Neural cell (in vitro differentiated cells): ENCODE results near the gene PYDC1. TPM values are rescaled to one million over a fixed set of nuclear protein-coding genes. Genes with fewer than 3 reads are reported as not detected.

ENCODE experiments used
- H2AFZ ChIP-seq: fragments of 200-600, 300-800 bp; sonication (generic), shearing (Covaris generic); 2 replicates; pipeline ENCODE4 v1.6.0; 2014; ENCODE audit warnings: low read depth, mild to moderate bottlenecking, antibody characterized with exemption, low read length, moderate library complexity
- H3F3A ChIP-seq: fragments of 200-600 bp; shearing (Covaris generic); 2 replicates; pipeline ENCODE4 v1.6.1; 2016; ENCODE audit warnings: mild to moderate bottlenecking, moderate library complexity, mixed read lengths, antibody characterized with exemption, low read length; ENCODE audit not compliant: insufficient read depth, poor library complexity, severe bottlenecking
- H3K27ac ChIP-seq: fragments of 200-600, 300-800 bp; sonication (generic), shearing (Covaris generic); 2 replicates; pipeline ENCODE4 v1.5.1; 2014; ENCODE audit warnings: mild to moderate bottlenecking, low read length, moderate library complexity
- H3K27me3 ChIP-seq: fragments of 300-800, 200-600 bp; sonication (generic), shearing (Covaris generic); 2 replicates; pipeline ENCODE4 v1.6.0; 2014; ENCODE audit warnings: mild to moderate bottlenecking, low read depth, low read length, moderate library complexity; ENCODE audit not compliant: insufficient read depth
- H3K36me3 ChIP-seq: fragments of 300-800, 200-600 bp; sonication (generic), shearing (Covaris generic); 2 replicates; pipeline ENCODE4 v1.5.1; 2014; ENCODE audit warnings: mild to moderate bottlenecking, antibody characterized with exemption, low read length, moderate library complexity; ENCODE audit not compliant: insufficient read depth
- H3K4me2 ChIP-seq: fragments of 300-800, 200-600 bp; sonication (generic), shearing (Covaris generic); 2 replicates; pipeline ENCODE4 v1.6.0; 2014; ENCODE audit warnings: mild to moderate bottlenecking, low read length
- H3K4me3 ChIP-seq: fragments of 300-800, 200-600 bp; sonication (generic), shearing (Covaris generic); 2 replicates; pipeline ENCODE4 v1.5.1; 2014; ENCODE audit warnings: mild to moderate bottlenecking, low read length, moderate library complexity
- H3K79me2 ChIP-seq: fragments of 200-600 bp; shearing (Covaris generic); replicated peaks from 2 replicates; pipeline ENCODE4 v1.6.0; 2014; ENCODE audit warnings: mild to moderate bottlenecking, low read length, moderate library complexity; ENCODE audit not compliant: insufficient read depth
- H3K9ac ChIP-seq: fragments of 300-800, 200-600 bp; sonication (generic), shearing (Covaris generic); 2 replicates; pipeline ENCODE4 v1.6.1; 2016; ENCODE audit warnings: mild to moderate bottlenecking, low read length, mixed read lengths
- H3K9me2 ChIP-seq: fragments of 200-600 bp; shearing (Covaris generic); 2 replicates; pipeline ENCODE4 v1.6.1; 2016; ENCODE audit warnings: mild to moderate bottlenecking, low read length, mixed read lengths; ENCODE audit not compliant: insufficient read depth
- H3K9me3 ChIP-seq: fragments of 200-600, 300-800 bp; sonication (generic), shearing (Covaris generic); 2 replicates; pipeline ENCODE4 v1.6.1; 2016; ENCODE audit warnings: mild to moderate bottlenecking, mixed run types, low read length, moderate library complexity, mixed read lengths
- H4K20me1 ChIP-seq: fragments of 200-600 bp; shearing (Covaris generic); 2 replicates; pipeline ENCODE4 v1.6.1; 2016; ENCODE audit warnings: mild to moderate bottlenecking, mixed run types; ENCODE audit not compliant: insufficient read depth
- CTCF ChIP-seq: fragments of 450-650 bp; IDR thresholded peaks from 2 replicates; pipeline ENCODE4 v1.5.1; 2014; ENCODE audit warnings: antibody characterized with exemption, mild to moderate bottlenecking, moderate library complexity; ENCODE audit not compliant: poor library complexity, severe bottlenecking
- EP300 ChIP-seq: fragments of 450-650 bp; conservative IDR thresholded peaks from 2 replicates; pipeline ENCODE4 v1.6.1; 2014; ENCODE audit warnings: antibody characterized with exemption, mild to moderate bottlenecking, moderate library complexity; ENCODE audit not compliant: poor library complexity, severe bottlenecking
- EZH2 ChIP-seq: fragments of 200-600, 300-800 bp; shearing (Covaris generic), sonication (generic); IDR thresholded peaks from 2 replicates; pipeline ENCODE4 v1.6.1; 2014; ENCODE audit warnings: antibody characterized with exemption, low read length, borderline replicate concordance, mild to moderate bottlenecking; ENCODE audit not compliant: insufficient read depth, poor library complexity, severe bottlenecking
- MXI1 ChIP-seq: fragments of 450-650 bp; conservative IDR thresholded peaks from 2 replicates; pipeline ENCODE4 v1.6.1; 2014; ENCODE audit warnings: antibody characterized with exemption, mild to moderate bottlenecking; ENCODE audit not compliant: poor library complexity, severe bottlenecking
- POLR2AphosphoS5 ChIP-seq: IDR thresholded peaks from 2 replicates; pipeline ENCODE4 v1.6.1; 2012
- RAD21 ChIP-seq: fragments of 450-650 bp; conservative IDR thresholded peaks from 2 replicates; pipeline ENCODE4 v1.6.1; 2014; ENCODE audit warnings: antibody characterized with exemption, mild to moderate bottlenecking, moderate library complexity
- REST ChIP-seq: IDR thresholded peaks from 2 replicates; pipeline ENCODE4 v1.6.1; 2012; ENCODE audit warnings: borderline replicate concordance
- SMC3 ChIP-seq: fragments of 450-650 bp; conservative IDR thresholded peaks from 2 replicates; pipeline ENCODE4 v1.6.1; 2014; ENCODE audit warnings: antibody characterized with exemption, mild to moderate bottlenecking, moderate library complexity; ENCODE audit not compliant: poor library complexity
- TAF1 ChIP-seq: IDR thresholded peaks from 2 replicates; pipeline ENCODE4 v1.6.1; 2012; ENCODE audit warnings: low read depth
- polyA plus RNA-seq: library from polyadenylated mRNA; depleted of rRNA; stranded (reverse); fragments of >200 nt; gene quantifications from 2 replicates; pipeline ENCODE4 v1.2.3, GENCODE V29; 2014

PYDC1 gene
- polyA plus RNA-seq, 1 donor from 2014 or later, result not detected

- Histone ChIP-seq H3K9me3 (no peaks in the 10 kb centered on the region), H3K9me2 (no peaks in the 10 kb centered on the region), H3K27me3 (no peaks in the 10 kb centered on the region), H3K79me2 (no peaks in the 10 kb centered on the region), H4K20me1 (peaks cover 10% of the 10 kb centered on the region), H3K36me3 (peaks cover 16% of the 10 kb centered on the region), H3K4me3 (no peak overlapping the region), H2AFZ (no peak overlapping the region), H3K9ac (no peak overlapping the region), H3K27ac (no peak overlapping the region), H3F3A (no peaks in the 10 kb centered on the region), H3K4me2 (no peak overlapping the region)
- no peak for TF ChIP-seq EP300
- TF ChIP-seq TAF1, result no peak
- no peak for TF ChIP-seq EZH2
- TF ChIP-seq POLR2AphosphoS5, result no peak
- TF ChIP-seq REST, result no peak
- no peak for TF ChIP-seq MXI1
- no peak for TF ChIP-seq RAD21
- no peak for TF ChIP-seq CTCF
- TF ChIP-seq SMC3, result no peak
These were observed 22.0 kb downstream of the PYDC1 start for GRCh38 chr16:31194898-31195297.

- no peak overlapping the region for H3K4me2 ChIP-seq
- no peak overlapping the region for H3K9ac ChIP-seq
- no peaks in the 10 kb centered on the region for H3F3A ChIP-seq
- no peaks in the 10 kb centered on the region for H3K27me3 ChIP-seq
- no peak overlapping the region for H3K4me3 ChIP-seq
- H3K9me3 ChIP-seq, result no peaks in the 10 kb centered on the region
- H2AFZ ChIP-seq, result no peak overlapping the region
- no peak for TF ChIP-seq POLR2AphosphoS5
- no peak for TF ChIP-seq SMC3
- no peak for TF ChIP-seq TAF1
- no peak for TF ChIP-seq REST
- no peak for TF ChIP-seq RAD21
- no peak for TF ChIP-seq EZH2
- no peak for TF ChIP-seq CTCF
- no peak for TF ChIP-seq EP300
- no peak for TF ChIP-seq MXI1
- H3K36me3 ChIP-seq, result peaks cover 23% of the 10 kb centered on the region
- H3K9me2 ChIP-seq, result no peaks in the 10 kb centered on the region
- no peak overlapping the region for H3K27ac ChIP-seq
- peaks cover 10% of the 10 kb centered on the region for H4K20me1 ChIP-seq
- peaks cover 2% of the 10 kb centered on the region for H3K79me2 ChIP-seq
These were observed 23.1 kb downstream of the PYDC1 start for GRCh38 chr16:31193874-31194273.
